ENCODE results near the gene P2RY2. TPM values are rescaled to one million over a fixed set of nuclear protein-coding genes. Genes with fewer than 3 reads are reported as not detected.

Gene P2RY2
- total RNA-seq, 2 donors from 2014 or later, result 2.0 to 2.1 TPM

DNA sequence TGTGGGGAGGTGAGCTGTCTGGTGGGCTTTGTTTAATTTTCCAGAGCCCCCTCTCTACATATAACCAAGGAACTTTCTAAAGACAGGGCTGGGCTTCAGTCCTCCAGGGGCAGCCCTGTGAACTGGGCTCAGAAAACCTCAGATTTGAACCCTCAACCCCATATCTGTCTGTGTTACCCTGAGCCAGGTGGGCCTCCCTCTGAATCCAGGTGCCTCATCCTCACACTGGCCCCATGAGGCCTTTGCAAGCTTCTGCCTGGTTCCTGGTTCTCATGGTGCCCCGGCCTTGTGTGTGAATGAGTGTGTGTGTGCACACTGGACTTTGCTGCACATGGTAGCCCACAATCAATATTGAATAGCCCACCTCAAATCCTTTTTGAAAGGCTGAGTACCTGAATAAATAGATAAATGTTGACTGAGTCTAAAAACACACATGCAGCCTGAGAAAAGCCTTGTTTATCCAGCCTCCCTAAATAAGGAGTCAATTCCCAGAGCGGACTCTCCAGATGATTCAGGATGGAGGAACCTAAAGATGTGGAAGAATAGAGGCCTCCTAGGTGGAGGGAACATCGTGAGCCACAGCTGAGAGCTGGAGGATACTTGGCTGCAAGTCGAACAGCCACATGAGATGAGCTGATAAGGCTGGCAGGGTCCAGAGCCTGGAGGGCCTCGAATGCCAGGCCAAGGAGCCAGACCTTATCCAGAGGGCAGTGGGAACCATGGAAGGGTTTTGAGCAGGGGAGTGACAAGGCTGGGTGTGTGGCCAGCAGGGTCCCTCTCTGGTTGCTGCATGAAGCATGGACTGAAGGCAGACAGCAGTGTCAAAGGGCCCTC lies 28.1 kb upstream of the P2RY2 start:
- TF ChIP-seq, protein P1, sequence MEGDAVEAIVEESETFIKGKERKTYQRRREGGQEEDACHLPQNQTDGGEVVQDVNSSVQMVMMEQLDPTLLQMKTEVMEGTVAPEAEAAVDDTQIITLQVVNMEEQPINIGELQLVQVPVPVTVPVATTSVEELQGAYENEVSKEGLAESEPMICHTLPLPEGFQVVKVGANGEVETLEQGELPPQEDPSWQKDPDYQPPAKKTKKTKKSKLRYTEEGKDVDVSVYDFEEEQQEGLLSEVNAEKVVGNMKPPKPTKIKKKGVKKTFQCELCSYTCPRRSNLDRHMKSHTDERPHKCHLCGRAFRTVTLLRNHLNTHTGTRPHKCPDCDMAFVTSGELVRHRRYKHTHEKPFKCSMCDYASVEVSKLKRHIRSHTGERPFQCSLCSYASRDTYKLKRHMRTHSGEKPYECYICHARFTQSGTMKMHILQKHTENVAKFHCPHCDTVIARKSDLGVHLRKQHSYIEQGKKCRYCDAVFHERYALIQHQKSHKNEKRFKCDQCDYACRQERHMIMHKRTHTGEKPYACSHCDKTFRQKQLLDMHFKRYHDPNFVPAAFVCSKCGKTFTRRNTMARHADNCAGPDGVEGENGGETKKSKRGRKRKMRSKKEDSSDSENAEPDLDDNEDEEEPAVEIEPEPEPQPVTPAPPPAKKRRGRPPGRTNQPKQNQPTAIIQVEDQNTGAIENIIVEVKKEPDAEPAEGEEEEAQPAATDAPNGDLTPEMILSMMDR (IDR thresholded peaks at IDR 0.05), result no peak
- TF ChIP-seq POLR2A (IDR thresholded peaks at IDR 0.05), result no peak
- no peak for ATAC-seq
- Histone ChIP-seq H3K27me3 (no peaks in the 10 kb centered on the region), H3K9me3 (no peaks in the 10 kb centered on the region), H3K4me1 (no peaks in the 10 kb centered on the region), H3K27ac (no peak overlapping the region), H3K4me3 (no peak overlapping the region), H3K36me3 (replicated peaks in 1 of 2; ENCODE audit: insufficient read depth in 1 of 2, low read depth in 2 of 2) (no peaks in the 10 kb centered on the region)
- intact Hi-C loops (cut with DNase I), result loop anchor here (5.0 kb wide), 1 partner anchor 52 kb away; no protein-coding TSS in a partner anchor
- DNase-seq, result no peak
- WGBS, 2 donors, result 56 to 64% methylated on average over 5 of the region's 5 CpGs

DNA sequence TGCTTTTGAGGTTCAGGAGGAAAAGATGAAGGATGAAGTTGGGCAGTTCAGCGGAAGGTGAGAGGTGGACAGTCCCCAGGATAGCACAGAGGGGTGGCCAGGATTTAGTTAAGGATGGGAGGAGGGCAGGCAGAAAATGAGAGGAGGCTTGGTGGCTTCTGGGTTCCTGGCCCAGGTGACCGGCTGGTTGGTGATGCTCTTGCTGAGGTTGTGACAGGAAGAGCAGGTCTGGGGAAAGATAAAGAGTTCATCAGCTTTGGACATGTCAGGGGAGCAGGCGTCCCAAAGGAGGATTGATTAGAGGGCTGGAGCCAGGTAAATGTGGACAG lies 27.6 kb upstream of the P2RY2 start:
- 81 to 85% methylated on average over 3 of the region's 3 CpGs for WGBS, 2 donors
- H3K27me3 ChIP-seq, result no peaks in the 10 kb centered on the region
- no peak overlapping the region for H3K27ac ChIP-seq
- no peaks in the 10 kb centered on the region for H3K36me3 ChIP-seq (replicated peaks in 1 of 2; ENCODE audit: insufficient read depth in 1 of 2, low read depth in 2 of 2)
- ATAC-seq (no peak), DNase-seq (no peak)
- no peak for TF ChIP-seq POLR2A (IDR thresholded peaks at IDR 0.05)
- TF ChIP-seq, protein P1 (IDR thresholded peaks at IDR 0.05), result no peak
- no peaks in the 10 kb centered on the region for H3K9me3 ChIP-seq
- H3K4me1 ChIP-seq, result no peaks in the 10 kb centered on the region
- H3K4me3 ChIP-seq, result no peak overlapping the region
- intact Hi-C loops (cut with DNase I), result no loop called here

DNA sequence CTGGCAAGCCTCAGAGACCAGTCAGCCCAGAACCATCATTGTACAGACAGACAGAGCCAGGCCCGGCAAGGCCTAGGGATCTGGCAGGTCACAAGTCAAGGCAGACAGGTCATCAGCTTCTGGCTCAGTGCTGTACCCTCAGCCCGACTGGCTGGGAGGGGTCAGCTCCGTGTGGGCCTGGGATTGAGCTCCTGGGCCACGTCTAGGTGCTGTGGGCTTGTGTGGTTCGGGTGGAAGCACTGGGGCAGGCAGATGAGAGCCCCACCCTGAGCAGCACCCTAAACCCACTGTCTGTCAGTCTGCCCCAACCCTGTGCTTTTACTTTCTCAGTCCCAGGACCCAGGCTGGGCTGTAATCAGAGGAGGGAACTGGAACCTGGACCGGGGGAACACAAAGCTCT lies 26.9 kb upstream of the P2RY2 start:
- TF ChIP-seq, protein P1 (IDR thresholded peaks at IDR 0.05), result no peak
- no peak for TF ChIP-seq POLR2A (IDR thresholded peaks at IDR 0.05)
- intact Hi-C loops (cut with DNase I), result no loop called here
- no peaks in the 10 kb centered on the region for H3K9me3 ChIP-seq
- no peaks in the 10 kb centered on the region for H3K27me3 ChIP-seq
- H3K27ac ChIP-seq, result no peak overlapping the region
- no peaks in the 10 kb centered on the region for H3K4me1 ChIP-seq
- no peak for ATAC-seq
- no peaks in the 10 kb centered on the region for H3K36me3 ChIP-seq (replicated peaks in 1 of 2; ENCODE audit: insufficient read depth in 1 of 2, low read depth in 2 of 2)
- DNase-seq, result no peak
- no peak overlapping the region for H3K4me3 ChIP-seq
- WGBS, 2 donors, result 71 to 76% methylated on average over 1 to 6 of the region's 6 CpGs

DNA sequence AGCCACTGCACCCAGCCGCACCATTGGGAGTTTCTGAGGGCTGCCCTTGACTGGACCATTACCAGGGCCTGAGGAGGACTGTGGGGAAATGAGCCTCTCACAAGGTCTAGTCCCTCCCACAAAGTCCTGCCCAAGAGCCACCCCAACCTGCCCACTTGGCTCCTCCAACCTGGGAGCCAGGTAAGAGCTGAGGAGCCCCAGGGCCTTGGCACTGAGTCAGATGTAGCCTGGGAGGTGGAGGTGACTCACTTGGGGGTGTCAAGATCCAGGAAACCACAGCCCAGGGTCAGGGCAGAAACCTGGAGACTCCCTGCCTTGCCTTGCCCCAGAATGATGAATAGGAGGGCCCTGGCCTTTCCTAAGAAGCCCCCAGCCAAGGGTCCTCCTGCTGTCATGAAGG lies 25.8 kb upstream of the P2RY2 start:
- DNase-seq (no peak), ATAC-seq (no peak)
- no peak overlapping the region for H3K27ac ChIP-seq
- WGBS, 2 donors, result 100% methylated on average over 1 of the region's 1 CpG; no CpG with 5 or more reads in 1 of the 2 donors
- H3K9me3 ChIP-seq, result no peaks in the 10 kb centered on the region
- H3K27me3 ChIP-seq, result no peaks in the 10 kb centered on the region
- TF ChIP-seq, protein P1 (IDR thresholded peaks at IDR 0.05), result no peak
- TF ChIP-seq POLR2A (IDR thresholded peaks at IDR 0.05), result no peak
- intact Hi-C loops (cut with DNase I), result no loop called here
- no peak overlapping the region for H3K4me3 ChIP-seq
- no peaks in the 10 kb centered on the region for H3K36me3 ChIP-seq (replicated peaks in 1 of 2; ENCODE audit: insufficient read depth in 1 of 2, low read depth in 2 of 2)
- no peaks in the 10 kb centered on the region for H3K4me1 ChIP-seq
